Central memory CD8-positive, alpha-beta T cell (primary cell): Measurements from ENCODE around the gene SCFD2.

Source experiments
- ATAC-seq: fragments of 150-1000 bp; cut with Tn5 transposase; replicated peaks from 2 replicates; pipeline ENCODE4 v1.10.0; 2022; ENCODE audit warnings: mild to moderate bottlenecking, moderate FRiP score, moderate number of reproducible peaks; ENCODE audit not compliant: poor library complexity, severe bottlenecking; ENCODE audit errors: extremely low read depth
- DNase-seq, 2 donors: peaks; one replicate each; pipeline ENCODE4 v3.0.0; 2021; ENCODE audit warnings: low spot score in 2 of 2
- H3K27ac Mint-ChIP-seq: one replicate; pipeline ENCODE4 v1.8.0; 2022; ENCODE audit warnings: low read depth, mild to moderate bottlenecking, moderate library complexity, mixed read lengths
- H3K27me3 Mint-ChIP-seq: one replicate; pipeline ENCODE4 v1.8.0; 2022; ENCODE audit warnings: mixed read lengths
- H3K36me3 Mint-ChIP-seq: one replicate; pipeline ENCODE4 v1.8.0; 2022; ENCODE audit warnings: mild to moderate bottlenecking, moderate library complexity, mixed read lengths; ENCODE audit not compliant: insufficient read depth
- H3K4me1 Mint-ChIP-seq: one replicate; pipeline ENCODE4 v1.8.0; 2022; ENCODE audit warnings: mixed read lengths
- H3K4me3 Mint-ChIP-seq: one replicate; pipeline ENCODE4 v1.8.0; 2022; ENCODE audit warnings: mild to moderate bottlenecking, moderate library complexity, mixed read lengths
- H3K9me3 Mint-ChIP-seq: one replicate; pipeline ENCODE4 v1.8.0; 2022; ENCODE audit warnings: mixed read lengths

The SCFD2 gene

DNA sequence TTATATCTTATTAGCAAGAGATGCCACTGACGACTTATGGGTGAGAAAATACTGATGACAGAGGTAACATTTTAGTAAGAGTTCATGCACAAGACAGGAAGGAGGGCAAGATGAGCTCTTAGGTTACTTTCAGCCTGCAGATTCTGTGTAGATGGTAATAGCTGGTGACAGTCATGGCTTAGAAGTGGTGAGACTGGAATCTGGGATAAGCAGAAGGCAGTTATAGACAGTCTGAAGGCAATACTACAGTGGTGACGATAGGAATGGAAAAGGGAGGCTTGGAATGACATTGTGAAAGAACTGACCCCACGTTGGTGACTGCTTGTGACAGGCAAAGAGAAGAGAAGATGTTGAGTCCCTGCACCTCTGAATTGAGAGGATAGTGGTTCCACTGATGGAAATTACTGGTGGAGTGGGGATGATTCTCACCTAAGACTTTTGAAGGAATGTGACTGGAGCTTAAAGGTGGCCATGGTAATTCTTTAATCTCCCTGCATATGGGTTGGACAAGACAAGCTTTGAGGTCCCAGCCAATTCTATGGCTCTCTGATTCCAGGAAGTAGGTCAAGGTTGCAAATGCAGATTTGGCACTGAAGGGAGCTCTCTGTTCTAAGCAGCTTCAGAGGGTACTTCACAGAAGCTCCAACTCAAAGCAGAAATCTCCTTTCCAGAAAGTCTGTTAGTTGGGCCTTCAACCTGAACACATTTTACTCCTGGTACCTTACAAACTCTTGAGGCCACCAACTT lies 404.0 kb downstream of the SCFD2 start:
- H3K4me3 Mint-ChIP-seq, result no peak overlapping the region
- H3K9me3 Mint-ChIP-seq, result no peaks in the 10 kb centered on the region
- no peak overlapping the region for H3K27ac Mint-ChIP-seq
- DNase-seq, result no peak
- ATAC-seq, result no peak
- H3K36me3 Mint-ChIP-seq, result peaks cover 3% of the 10 kb centered on the region
- no peaks in the 10 kb centered on the region for H3K4me1 Mint-ChIP-seq
- H3K27me3 Mint-ChIP-seq, result no peaks in the 10 kb centered on the region

DNA sequence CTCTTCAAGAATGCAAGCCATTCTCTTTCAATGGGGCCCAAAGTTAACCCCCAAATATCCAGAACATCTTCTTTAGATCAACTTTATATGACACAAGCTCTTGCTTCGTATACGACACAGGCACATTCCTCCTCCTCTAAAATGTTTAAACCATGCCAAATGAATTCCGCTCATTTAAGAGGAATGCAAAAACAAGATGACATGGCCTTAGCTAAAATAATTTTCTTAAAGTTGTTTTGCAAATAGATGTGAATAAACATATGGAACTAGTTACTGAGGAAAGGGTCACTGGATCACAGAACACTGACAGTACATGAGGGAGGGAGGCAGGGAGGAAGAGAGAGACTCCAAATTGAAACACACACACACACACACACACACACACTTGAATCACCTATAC lies 406.3 kb downstream of the SCFD2 start:
- ATAC-seq, result no peak
- H3K27me3 Mint-ChIP-seq, result no peaks in the 10 kb centered on the region
- no peaks in the 10 kb centered on the region for H3K9me3 Mint-ChIP-seq
- no peaks in the 10 kb centered on the region for H3K36me3 Mint-ChIP-seq
- H3K27ac Mint-ChIP-seq, result no peak overlapping the region
- no peak overlapping the region for H3K4me3 Mint-ChIP-seq
- DNase-seq, result no peak
- H3K4me1 Mint-ChIP-seq, result no peaks in the 10 kb centered on the region

DNA sequence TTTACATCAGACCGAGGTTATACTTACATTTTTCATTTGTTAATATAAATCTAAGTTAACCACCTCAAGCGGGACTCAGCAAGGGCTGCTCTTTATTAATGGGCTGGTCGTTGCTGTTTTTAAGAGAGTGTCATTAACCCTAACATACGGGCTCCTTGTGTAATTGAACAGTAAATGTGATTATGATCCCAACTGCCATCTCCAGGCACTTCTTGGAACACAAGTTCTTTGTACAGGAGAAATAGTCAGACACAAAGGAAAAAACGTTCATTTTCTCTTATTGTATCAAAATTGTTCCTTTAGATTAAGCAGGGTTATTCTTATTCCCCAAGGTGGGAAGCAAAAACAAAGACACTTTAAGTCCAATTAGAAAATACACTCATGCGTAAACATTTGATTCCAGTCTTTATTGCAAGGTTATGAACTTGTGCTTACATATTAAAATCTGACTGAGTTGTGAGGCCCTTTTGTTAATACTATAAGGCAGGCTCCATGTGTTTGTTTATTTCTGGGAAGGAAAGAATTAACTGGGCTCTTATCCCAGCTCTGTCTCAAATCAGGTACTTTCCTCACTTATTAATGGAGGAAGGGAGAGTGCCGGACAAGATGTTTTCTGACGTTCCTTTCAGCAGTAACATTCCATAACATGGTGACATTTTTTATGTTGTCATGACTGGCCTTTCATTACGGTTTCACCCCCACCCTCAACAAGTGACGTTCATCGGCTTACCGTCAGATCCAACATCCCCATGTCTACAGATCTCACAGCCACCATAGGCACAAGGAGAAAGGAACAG lies 407.8 kb downstream of the SCFD2 start:
- DNase-seq (no peak), ATAC-seq (no peak)
- H3K4me3 Mint-ChIP-seq, result no peak overlapping the region
- H3K9me3 Mint-ChIP-seq, result no peaks in the 10 kb centered on the region
- H3K27ac Mint-ChIP-seq, result no peak overlapping the region
- H3K36me3 Mint-ChIP-seq, result no peaks in the 10 kb centered on the region
- H3K27me3 Mint-ChIP-seq, result no peaks in the 10 kb centered on the region
- no peaks in the 10 kb centered on the region for H3K4me1 Mint-ChIP-seq

DNA sequence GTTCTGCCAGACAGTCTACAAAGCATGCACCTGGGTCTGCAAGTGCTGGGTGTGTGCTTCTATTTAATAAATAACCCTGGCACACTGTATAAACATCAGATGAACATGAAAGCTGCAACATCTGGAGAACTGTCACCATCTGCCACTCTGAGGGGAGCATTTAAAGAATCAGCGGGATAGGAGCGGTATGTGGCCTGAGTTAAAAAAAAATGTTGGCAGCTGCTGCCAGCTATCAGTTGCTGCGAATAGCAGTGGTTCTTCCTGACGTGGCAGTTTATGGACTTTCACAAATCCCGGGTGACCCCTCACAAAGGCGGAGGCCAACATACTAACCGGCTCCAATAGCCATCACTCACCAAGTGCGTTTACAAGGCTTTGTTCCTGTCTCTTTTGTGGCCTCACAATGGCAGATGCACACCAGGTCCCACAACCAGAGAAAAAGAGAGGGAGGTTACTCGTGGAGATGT lies 408.6 kb downstream of the SCFD2 start:
- DNase-seq, result no peak
- H3K27me3 Mint-ChIP-seq, result no peaks in the 10 kb centered on the region
- H3K27ac Mint-ChIP-seq, result no peak overlapping the region
- no peak overlapping the region for H3K4me3 Mint-ChIP-seq
- no peaks in the 10 kb centered on the region for H3K4me1 Mint-ChIP-seq
- ATAC-seq, result no peak
- H3K9me3 Mint-ChIP-seq, result no peaks in the 10 kb centered on the region
- no peaks in the 10 kb centered on the region for H3K36me3 Mint-ChIP-seq

DNA sequence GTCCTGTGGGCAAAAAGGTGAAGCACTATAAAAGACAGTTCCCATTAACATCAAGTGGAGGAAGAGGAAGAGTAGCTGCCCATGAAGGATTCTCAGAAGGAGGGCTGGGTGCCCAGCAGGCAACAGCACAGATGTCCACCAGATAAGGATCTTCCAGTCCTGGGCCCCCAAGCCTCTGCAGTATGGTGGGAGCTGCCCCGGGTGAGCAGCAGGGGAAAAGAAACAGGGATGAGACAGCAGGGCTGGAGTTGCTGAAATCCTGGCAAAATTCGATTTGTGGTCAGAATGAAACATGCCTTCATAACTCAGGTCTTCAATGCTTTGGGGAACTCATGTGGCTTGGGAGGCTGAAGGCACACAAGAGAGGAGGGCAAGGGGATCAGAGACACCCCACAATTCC lies 409.2 kb downstream of the SCFD2 start:
- Mint-ChIP-seq H3K9me3 (no peaks in the 10 kb centered on the region), H3K27me3 (no peaks in the 10 kb centered on the region), H3K27ac (no peak overlapping the region), H3K36me3 (no peaks in the 10 kb centered on the region), H3K4me3 (no peak overlapping the region), H3K4me1 (no peaks in the 10 kb centered on the region)
- no peak for DNase-seq
- ATAC-seq, result no peak

DNA sequence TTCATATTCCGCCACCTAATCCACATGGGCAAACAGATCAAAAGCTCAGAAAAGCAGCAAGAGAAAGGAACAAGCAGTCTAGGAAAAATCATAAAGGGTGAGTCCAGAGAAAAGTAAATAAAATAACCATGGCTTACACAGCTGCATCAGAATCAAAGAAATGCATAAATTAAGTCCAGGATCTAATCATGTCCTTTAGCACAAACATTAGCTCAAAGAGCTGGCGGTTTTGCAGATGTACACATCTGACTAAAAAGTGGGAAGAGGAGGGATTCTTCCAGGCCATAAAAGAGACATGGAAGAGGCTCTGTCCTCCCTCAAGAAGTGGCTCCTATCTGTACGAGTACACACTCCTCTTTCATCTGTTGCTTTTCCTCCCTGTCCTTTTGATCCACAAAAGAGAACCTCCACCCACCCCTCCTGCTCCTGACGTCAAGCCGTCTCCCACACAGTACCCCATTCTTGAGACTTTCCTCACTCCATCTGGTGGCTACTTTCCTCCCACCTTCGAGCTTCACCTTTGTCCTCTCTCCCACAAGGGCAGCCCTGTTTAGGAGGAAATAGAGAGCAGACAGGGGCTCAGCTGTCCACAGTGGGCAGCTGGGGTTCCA lies 411.2 kb downstream of the SCFD2 start:
- no peaks in the 10 kb centered on the region for H3K4me1 Mint-ChIP-seq
- no peak overlapping the region for H3K4me3 Mint-ChIP-seq
- H3K27me3 Mint-ChIP-seq, result no peaks in the 10 kb centered on the region
- DNase-seq (no peak), ATAC-seq (no peak)
- no peaks in the 10 kb centered on the region for H3K36me3 Mint-ChIP-seq
- no peak overlapping the region for H3K27ac Mint-ChIP-seq
- H3K9me3 Mint-ChIP-seq, result no peaks in the 10 kb centered on the region

DNA sequence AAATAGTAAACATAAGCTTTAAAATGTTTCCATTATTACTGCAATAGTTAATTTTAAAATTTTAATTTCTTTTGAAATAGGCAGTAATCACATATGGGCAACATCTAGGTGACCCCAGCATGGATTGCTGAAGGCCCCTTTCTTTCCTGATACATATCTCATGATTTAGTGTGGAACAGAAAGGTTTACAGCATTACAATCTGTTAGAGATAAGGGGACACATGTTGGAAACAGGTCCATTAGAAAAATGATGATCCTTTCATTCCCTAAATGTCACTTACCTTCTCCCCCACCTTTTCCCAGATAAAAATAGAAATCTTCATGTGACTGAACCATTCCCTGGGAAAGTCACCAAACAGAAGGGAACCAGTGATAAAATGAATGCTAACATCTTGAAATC lies 413.3 kb downstream of the SCFD2 start:
- no peak for DNase-seq
- ATAC-seq, result no peak
- Mint-ChIP-seq H3K4me1 (no peaks in the 10 kb centered on the region), H3K9me3 (no peaks in the 10 kb centered on the region), H3K4me3 (no peak overlapping the region), H3K27ac (no peak overlapping the region), H3K36me3 (no peaks in the 10 kb centered on the region), H3K27me3 (no peaks in the 10 kb centered on the region)

DNA sequence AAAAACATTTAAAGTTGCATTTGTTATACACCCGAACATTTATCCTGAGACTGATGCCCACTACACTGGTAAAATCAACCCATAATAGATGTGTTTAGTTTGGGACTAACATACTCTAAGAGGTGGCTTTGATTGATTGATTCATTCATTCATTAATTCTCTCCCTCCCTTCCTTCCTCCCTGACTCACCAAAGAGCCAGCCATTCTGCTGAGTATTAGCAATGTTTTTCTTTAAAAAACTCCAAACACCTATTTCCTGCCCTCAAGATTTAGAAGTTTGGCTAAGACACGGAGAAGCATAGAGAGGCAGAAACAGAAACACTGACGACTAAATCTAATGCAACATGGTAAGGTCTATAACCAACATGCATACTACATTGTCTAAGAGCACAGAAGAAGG lies 414.8 kb downstream of the SCFD2 start:
- Mint-ChIP-seq H3K4me3 (no peak overlapping the region), H3K27me3 (no peaks in the 10 kb centered on the region), H3K9me3 (no peaks in the 10 kb centered on the region), H3K27ac (no peak overlapping the region), H3K36me3 (no peaks in the 10 kb centered on the region), H3K4me1 (no peaks in the 10 kb centered on the region)
- DNase-seq (no peak), ATAC-seq (no peak)

DNA sequence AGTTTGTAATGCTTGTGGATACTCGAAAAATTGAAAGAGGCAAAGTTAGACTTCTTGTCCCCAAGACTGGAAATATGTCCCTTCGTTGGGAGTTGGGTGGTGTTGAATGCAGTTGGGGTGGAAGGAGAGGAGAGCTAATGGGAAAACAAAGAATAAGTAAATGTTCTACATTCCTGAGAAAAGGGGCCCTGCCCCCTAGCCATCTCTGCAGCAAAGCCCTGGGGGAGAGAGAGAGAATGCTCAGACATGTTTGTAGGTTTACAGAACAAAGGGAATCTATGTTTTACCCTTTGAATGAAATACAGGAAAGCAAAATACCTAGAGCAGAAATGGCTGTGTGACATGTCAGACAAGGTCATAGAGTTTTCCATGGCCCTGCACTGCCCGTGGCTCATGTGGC lies 415.6 kb downstream of the SCFD2 start:
- ATAC-seq (no peak), DNase-seq (no peak)
- Mint-ChIP-seq H3K4me1 (no peaks in the 10 kb centered on the region), H3K36me3 (no peaks in the 10 kb centered on the region), H3K27ac (no peak overlapping the region), H3K27me3 (no peaks in the 10 kb centered on the region), H3K9me3 (no peaks in the 10 kb centered on the region), H3K4me3 (no peak overlapping the region)

DNA sequence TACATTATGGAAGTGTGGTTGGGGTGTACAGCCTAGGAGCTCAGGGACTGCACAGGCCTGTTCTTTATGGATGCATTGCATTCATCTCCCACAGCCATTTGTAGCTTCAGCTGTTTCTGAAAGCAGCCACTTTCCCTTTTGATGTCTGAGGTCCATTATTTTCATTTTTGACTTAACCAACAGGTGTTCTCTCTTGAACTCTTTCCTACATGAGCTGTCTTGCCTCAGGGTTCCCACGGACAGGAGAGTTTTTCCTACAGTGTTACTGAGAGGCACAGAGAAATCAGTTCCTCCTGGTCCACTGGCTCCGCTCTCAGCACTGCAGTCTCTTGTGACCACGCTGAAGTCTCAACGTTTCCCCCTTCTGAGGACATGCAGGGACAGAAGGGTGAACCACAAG lies 416.5 kb downstream of the SCFD2 start:
- no peaks in the 10 kb centered on the region for H3K36me3 Mint-ChIP-seq
- H3K4me3 Mint-ChIP-seq, result no peak overlapping the region
- H3K4me1 Mint-ChIP-seq, result no peaks in the 10 kb centered on the region

DNA sequence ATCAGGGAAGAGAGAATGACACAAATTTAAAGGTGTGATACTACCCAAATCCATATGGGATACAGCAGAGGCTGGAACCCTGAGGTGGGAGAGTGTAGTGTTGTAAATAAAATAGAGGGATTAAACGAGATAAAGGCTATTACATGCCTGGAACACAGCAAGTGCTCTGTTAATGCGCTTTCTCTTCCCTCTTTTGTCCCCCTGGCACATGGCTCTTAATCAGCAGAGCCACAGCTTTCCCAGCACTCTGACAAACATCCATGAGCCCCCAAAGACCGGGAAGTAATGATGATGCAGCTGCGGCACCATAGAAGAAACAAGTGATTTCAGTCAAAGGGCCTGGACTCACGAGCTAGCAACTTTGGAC lies 417.8 kb downstream of the SCFD2 start:
- DNase-seq (no peak), ATAC-seq (no peak)
- no peaks in the 10 kb centered on the region for H3K27me3 Mint-ChIP-seq
- no peaks in the 10 kb centered on the region for H3K9me3 Mint-ChIP-seq
- no peaks in the 10 kb centered on the region for H3K36me3 Mint-ChIP-seq
- no peak overlapping the region for H3K27ac Mint-ChIP-seq
- no peaks in the 10 kb centered on the region for H3K4me1 Mint-ChIP-seq
- H3K4me3 Mint-ChIP-seq, result no peak overlapping the region

More for the DNA sequence above, 416.5 kb downstream of the SCFD2 start:
- Mint-ChIP-seq H3K27ac (no peak overlapping the region), H3K9me3 (no peaks in the 10 kb centered on the region), H3K27me3 (no peaks in the 10 kb centered on the region)
- ATAC-seq (no peak), DNase-seq (no peak)

DNA sequence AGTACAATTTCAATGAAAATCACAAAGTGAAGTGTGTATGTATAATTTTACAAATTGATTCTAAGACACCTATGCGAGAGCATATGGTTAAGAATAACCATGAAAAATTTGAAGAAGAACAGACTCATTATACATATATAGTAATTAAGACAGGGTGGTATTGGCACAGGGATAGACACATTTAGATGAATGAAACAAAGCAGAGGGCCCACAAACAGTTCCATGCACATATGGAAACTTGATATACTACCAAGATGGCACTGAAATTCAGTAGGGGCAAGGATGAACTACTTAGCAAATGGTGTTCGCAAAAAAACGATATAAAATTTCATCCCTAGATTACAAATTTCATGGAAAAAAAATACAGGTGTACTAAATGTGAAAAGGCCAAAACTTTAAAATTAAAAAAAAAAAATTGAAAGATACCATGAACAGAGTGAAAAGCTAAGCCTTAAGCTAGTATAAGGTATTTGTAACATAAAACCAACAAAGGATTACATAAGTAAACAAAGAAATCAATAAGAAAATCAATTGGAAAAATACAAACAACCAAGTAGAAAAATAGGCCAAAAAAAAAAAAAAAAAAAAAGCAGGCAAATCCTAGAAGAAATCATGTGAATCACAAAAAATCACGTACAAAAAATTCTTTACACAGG lies 418.3 kb downstream of the SCFD2 start:
- DNase-seq (no peak), ATAC-seq (no peak)
- H3K27me3 Mint-ChIP-seq, result no peaks in the 10 kb centered on the region
- H3K4me1 Mint-ChIP-seq, result no peaks in the 10 kb centered on the region
- no peaks in the 10 kb centered on the region for H3K9me3 Mint-ChIP-seq
- H3K4me3 Mint-ChIP-seq, result no peak overlapping the region
- no peaks in the 10 kb centered on the region for H3K36me3 Mint-ChIP-seq
- no peak overlapping the region for H3K27ac Mint-ChIP-seq
